ENCODE results near the gene PRKN.

DNA sequence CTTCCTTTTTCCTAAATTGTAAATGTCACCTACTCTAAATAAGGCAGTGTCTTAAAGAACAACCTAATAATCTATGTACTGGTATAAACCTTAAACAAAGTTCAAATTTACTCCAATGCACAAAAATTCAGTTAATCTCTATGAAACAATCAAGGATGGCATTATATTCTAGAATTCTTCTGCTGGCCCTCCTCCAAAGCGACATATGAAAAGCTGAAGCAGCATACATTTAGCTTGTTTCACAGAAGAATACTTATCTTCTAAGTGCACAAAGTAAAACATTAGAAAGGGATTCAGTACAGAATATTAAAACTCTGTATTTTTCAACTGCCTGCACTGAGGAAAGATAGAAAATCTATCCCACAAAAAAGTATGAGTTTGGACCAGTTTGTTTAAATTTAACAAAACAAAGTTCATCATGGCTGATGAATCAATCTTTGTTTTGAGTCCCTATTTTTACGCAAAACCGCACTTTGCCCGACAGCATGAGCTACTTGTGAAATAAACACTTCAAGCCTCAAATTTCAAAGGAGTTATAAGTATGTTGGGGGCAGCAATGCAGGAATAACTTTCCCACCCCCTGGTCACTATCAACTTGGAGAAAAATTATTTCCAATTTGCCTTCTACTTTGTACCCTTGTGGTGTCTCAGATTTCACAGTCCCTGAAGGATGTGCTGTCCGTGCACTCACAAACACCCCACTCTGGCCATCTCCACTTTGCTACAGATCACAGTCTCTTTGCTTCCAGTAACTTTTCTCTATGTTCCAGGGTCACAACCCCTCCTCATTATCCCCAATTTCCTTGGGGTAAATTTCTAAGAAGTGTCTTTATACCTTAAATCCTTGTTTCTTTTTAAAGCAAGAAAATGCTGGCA is 238.2 kb downstream of the PRKN start:
- TF ChIP-seq, protein P1, sequence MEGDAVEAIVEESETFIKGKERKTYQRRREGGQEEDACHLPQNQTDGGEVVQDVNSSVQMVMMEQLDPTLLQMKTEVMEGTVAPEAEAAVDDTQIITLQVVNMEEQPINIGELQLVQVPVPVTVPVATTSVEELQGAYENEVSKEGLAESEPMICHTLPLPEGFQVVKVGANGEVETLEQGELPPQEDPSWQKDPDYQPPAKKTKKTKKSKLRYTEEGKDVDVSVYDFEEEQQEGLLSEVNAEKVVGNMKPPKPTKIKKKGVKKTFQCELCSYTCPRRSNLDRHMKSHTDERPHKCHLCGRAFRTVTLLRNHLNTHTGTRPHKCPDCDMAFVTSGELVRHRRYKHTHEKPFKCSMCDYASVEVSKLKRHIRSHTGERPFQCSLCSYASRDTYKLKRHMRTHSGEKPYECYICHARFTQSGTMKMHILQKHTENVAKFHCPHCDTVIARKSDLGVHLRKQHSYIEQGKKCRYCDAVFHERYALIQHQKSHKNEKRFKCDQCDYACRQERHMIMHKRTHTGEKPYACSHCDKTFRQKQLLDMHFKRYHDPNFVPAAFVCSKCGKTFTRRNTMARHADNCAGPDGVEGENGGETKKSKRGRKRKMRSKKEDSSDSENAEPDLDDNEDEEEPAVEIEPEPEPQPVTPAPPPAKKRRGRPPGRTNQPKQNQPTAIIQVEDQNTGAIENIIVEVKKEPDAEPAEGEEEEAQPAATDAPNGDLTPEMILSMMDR (IDR thresholded peaks at IDR 0.05; ENCODE audit: low read depth, low read length) = no peak
- TF ChIP-seq MYC (IDR thresholded peaks at IDR 0.05; ENCODE audit: low read depth, low read length) (no peak), POLR2A (IDR thresholded peaks at IDR 0.05; ENCODE audit: extremely low read depth, insufficient read length) (no peak)
